Mucosa of rectum (tissue), 2 donors: ENCODE results near the gene SEC14L3.

Experiments used
- H3K27ac ChIP-seq, 2 donors: one replicate each; pipeline ENCODE4 v1.7.0; 2013; ENCODE audit warnings: inconsistent platforms in 2 of 2, low read depth in 2 of 2, low read length in 2 of 2
- H3K27me3 ChIP-seq, 2 donors: one replicate each; pipeline ENCODE4 v1.7.0; 2013; ENCODE audit warnings: low read length in 2 of 2; ENCODE audit not compliant: control insufficient read depth in 2 of 2, insufficient read depth in 2 of 2
- H3K36me3 ChIP-seq, 2 donors: one replicate each; pipeline ENCODE4 v1.7.0; 2013; ENCODE audit warnings: low read length in 2 of 2; ENCODE audit not compliant: control insufficient read depth in 2 of 2, insufficient read depth in 2 of 2
- H3K4me1 ChIP-seq, 2 donors: one replicate each; pipeline ENCODE4 v1.7.0; 2013; ENCODE audit warnings: low read length in 2 of 2, mild to moderate bottlenecking in 1 of 2; ENCODE audit not compliant: control insufficient read depth in 2 of 2, insufficient read depth in 2 of 2
- H3K4me3 ChIP-seq, 2 donors: one replicate each; pipeline ENCODE4 v1.7.0; 2013; ENCODE audit warnings: low read length in 2 of 2
- H3K9ac ChIP-seq, 2 donors: one replicate each; pipeline ENCODE4 v1.7.0; 2013; ENCODE audit warnings: low read length in 2 of 2, low read depth in 1 of 2, mild to moderate bottlenecking in 1 of 2
- H3K9me3 ChIP-seq, 2 donors: one replicate each; pipeline ENCODE4 v1.7.0; 2013; ENCODE audit warnings: low read length in 2 of 2; ENCODE audit not compliant: control insufficient read depth in 2 of 2
- donor health status: healthy.
- donor health status: Normal muscosa, but diverticular disease.

Gene SEC14L3

DNA sequence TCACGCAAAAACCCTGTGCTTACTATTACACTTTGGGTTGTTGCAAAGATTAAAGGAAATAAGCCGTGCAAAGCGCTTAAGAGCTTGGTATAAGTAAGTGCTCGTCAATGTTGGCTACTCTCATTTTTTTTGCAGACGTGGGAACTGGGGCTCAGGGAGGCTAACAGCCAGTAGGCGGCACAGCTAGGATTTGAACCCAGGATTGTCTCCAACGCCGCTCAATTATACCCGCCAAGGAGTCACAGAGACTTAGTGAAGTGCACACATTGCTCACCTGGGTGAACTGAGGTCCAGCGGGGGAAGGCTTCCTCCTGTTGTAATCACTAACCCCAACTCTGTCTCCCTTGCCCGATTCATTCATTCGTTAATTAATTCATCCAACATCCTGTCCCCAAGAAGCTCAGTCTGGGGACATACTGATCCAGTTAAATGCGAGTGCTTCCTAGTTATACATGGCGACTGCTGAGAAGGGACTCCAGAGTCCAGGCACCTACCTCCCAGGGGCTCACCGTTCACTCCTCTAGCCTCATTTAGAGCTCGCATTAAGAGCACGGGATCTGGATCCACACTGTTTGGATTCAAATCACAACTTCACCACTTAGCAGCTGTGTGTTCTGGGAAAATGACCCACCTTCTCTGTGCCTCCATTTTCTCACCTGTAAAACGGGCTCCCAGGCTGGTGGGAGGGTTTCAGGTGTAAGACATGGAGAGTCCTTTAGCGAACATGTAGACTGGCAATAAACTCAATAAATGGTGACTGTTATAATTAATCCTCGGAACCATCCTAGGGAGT, 47.1 kb downstream of the SEC14L3 start:
- no peaks in the 10 kb centered on the region for H3K27me3 ChIP-seq
- peak overlapping the region; percentile 74 to 89 for H3K9ac ChIP-seq
- H3K4me3 ChIP-seq, result peak overlapping the region; percentile 66 to 92
- H3K4me1 ChIP-seq, result peaks cover 43 to 44% of the 10 kb centered on the region in 2 donors
- peaks cover 0 to 8% of the 10 kb centered on the region in 2 donors for H3K36me3 ChIP-seq
- H3K27ac ChIP-seq, result peak overlapping the region; percentile 94 to 97
- H3K9me3 ChIP-seq, result no peaks in the 10 kb centered on the region

DNA sequence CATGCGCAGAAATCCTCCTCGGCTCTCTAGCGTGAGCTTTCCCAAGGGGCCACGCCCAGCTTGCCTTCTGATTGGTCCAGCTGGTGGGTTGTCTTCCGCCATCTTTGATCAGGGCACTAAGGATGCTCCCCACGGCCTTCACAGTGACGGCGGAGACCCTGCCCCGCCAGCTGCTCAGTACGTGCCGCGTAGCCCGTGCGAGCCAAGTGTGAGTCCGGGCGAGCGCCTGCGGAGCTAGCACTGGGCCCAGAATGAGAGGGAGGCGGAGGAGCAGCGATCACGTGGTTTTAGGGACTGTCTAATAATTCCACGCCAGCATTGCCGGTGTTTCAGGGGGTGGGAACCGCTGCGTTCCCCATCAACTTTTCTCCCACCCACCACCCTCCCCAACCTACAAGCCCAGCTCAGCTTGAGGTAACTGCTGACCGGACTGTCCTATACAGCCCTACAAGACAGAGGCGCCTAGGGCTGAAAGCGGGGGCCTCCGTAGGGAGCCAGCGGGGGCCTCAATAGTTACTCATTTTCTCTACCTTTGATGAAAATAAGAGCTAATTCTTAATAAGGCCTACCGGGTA, 47.8 kb downstream of the SEC14L3 start:
- H3K27me3 ChIP-seq, result no peaks in the 10 kb centered on the region
- peaks cover 43 to 44% of the 10 kb centered on the region in 2 donors for H3K4me1 ChIP-seq
- peaks cover 0 to 8% of the 10 kb centered on the region in 2 donors for H3K36me3 ChIP-seq
- peak overlapping the region; percentile 89 to 91 for H3K9ac ChIP-seq
- no peaks in the 10 kb centered on the region for H3K9me3 ChIP-seq
- H3K4me3 ChIP-seq, result peak overlapping the region; percentile 66 to 92
- H3K27ac ChIP-seq, result peak overlapping the region; percentile 94 to 97

DNA sequence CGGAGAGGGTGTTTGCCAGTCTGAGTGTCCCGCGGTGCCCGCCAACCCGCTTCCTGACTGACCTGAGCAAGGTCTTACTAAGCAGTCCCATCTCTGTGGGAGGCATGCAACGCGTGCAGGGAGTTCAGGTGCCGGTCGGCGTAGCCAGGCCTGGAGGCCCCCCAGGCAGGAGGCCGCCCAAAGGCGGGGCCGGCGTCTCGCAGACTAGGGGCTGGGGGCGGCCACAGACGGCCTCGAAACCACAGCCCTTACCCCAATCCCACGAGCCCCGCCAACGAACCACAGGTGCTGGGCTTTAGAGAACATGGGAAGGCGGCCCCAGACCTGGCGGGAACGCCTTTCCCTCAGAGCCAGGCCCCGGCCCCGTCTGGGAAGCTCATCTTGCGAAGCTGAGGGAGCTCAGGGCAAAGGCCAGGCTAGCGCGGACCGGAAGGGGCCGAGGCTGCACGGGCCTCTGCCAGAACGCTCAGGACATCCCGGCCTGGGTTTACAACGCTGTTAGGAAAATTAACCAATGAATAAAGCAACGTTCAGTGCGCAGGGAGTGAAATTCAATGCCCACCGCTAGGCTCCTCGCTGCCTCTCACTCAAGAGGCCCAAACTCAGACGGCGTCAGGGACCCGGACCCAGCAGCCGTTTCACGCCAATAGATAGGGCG, 48.4 kb downstream of the SEC14L3 start:
- peak overlapping the region; percentile 66 to 92 for H3K4me3 ChIP-seq
- H3K9ac ChIP-seq, result peak overlapping the region; percentile 89 to 91
- no peaks in the 10 kb centered on the region for H3K27me3 ChIP-seq
- H3K4me1 ChIP-seq, result peaks cover 43 to 44% of the 10 kb centered on the region in 2 donors
- H3K27ac ChIP-seq, result peak overlapping the region; percentile 94 to 97
- H3K36me3 ChIP-seq, result peaks cover 0 to 11% of the 10 kb centered on the region in 2 donors
- no peaks in the 10 kb centered on the region for H3K9me3 ChIP-seq

DNA sequence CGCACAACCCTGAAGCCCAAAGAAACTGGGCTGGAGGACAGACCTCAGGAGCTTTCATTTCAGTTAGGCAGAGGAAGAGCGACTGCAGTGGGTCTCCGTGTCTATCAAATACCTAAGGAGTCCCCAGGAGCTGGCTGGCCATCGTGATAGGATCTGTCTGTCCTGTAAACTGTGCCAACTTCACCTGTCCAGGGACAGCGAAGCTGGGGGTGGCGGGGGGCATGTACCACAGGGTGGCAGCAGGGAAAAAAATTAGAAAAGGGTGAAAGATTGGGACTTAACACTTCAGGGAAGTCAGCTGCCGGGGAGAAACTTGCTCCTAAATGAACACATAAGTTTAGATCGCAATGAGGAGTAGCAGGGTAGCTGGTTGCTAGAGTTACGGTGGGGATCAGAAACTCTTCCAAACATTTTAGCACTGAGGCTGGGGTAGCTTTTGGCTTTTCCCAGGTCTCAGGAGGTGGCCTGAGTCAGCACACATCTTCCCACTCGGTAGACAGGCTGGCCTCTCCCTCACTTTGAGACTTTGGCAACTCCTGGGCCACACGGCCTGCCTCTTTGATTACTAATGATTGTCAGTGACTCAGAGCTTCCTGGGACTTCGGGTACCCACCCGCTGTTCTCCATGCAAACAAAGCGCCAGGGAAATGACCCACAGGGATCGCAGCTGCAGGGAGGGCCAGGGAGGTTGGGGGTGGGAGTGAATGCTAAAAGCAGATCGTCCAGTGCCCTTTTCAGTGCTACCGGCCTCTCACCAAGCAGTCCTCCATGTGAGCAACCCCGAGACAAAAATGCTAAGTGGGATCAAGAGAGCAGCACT, 49.1 kb downstream of the SEC14L3 start:
- H3K36me3 ChIP-seq, result peaks cover 0 to 7% of the 10 kb centered on the region in 2 donors
- H3K4me1 ChIP-seq, result peaks cover 43 to 44% of the 10 kb centered on the region in 2 donors
- H3K27me3 ChIP-seq, result no peaks in the 10 kb centered on the region
- peak overlapping the region; percentile 89 to 91 for H3K9ac ChIP-seq
- H3K4me3 ChIP-seq, result peak overlapping the region; percentile 66 to 92
- H3K9me3 ChIP-seq, result no peaks in the 10 kb centered on the region
- peak overlapping the region; percentile 94 to 97 for H3K27ac ChIP-seq

DNA sequence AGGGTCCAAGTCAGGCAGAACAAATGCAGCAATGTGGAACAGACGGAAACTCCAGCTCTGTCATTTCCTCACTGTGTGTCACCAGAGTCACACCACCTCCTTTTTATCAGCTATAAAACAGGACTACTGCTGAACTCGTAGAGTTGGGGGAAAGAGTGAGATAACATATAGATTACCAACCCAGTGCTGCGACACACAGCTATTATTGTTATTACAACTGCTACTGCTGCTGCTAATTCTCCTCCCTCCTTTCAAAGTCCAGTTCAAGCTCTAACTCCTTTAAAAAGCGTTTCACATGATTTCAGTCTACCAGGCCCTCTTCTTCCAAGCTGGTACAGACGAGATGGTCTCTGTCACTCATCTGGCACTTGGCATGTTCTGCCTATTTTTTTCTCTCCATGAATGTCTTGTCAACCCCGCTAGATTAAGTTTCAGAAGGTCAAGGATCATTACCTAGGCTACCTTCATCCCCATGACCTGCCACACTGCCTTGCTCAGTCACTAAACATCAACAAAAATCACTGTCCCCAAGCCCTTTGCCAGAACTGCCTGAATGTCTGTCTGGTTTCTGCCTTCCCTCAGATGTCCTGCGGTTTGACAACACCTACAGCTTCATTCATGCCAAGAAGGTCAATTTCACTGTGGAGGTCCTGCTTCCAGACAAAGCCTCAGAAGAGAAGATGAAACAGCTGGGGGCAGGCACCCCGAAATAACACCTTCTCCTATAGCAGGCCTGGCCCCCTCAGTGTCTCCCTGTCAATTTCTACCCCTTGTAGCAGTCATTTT, 49.9 kb downstream of the SEC14L3 start:
- peak overlapping the region; percentile 94 to 97 for H3K27ac ChIP-seq
- no peak overlapping the region for H3K4me3 ChIP-seq
- H3K9me3 ChIP-seq, result no peaks in the 10 kb centered on the region
- peaks cover 0 to 11% of the 10 kb centered on the region in 2 donors for H3K36me3 ChIP-seq
- H3K27me3 ChIP-seq, result no peaks in the 10 kb centered on the region
- H3K9ac ChIP-seq, result peak overlapping the region; percentile 35 to 89
- H3K4me1 ChIP-seq, result peaks cover 43 to 48% of the 10 kb centered on the region in 2 donors

DNA sequence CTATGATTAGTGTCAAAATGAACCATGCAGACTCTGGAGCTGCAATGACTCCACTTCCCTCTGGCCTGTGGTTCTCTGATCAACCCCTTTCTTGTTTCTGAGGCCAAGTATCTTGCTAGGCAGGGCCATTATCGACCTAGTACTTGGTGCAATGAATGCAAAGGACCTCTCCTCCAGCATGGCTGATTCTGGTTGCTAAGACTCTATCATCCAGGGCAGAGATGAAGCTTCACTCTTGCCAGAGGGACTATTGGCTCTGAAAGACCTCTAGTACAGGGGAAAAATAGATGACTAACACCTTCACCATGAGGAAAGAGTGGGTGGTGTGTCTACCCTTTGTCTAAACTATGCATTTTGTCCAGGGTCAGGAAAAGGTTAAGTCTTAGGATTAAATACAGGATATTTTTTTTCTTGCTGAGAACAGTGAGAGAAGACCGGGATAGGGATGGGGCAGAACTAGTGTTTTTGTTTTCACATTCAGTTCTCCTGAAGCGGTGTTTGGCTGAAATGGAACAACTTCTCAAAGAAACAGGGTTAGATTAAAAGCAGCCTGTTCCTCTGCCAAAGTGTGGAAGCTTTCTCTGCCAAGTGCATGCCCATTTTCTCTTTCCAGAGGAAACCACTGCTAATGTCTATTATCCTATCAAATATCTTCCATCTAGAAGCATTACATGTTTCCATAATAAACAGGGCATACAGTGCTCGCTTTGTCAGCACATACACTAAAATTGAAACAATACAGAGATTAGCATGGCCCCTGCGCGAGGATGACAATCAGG, 51.3 kb downstream of the SEC14L3 start:
- H3K27me3 ChIP-seq, result no peaks in the 10 kb centered on the region
- H3K4me1 ChIP-seq, result peaks cover 31 to 50% of the 10 kb centered on the region in 2 donors
- H3K9ac ChIP-seq, result peak overlapping the region; percentile 28 to 48
- H3K4me3 ChIP-seq, result no peak overlapping the region
- no peaks in the 10 kb centered on the region for H3K9me3 ChIP-seq
- H3K36me3 ChIP-seq, result peaks cover 3 to 13% of the 10 kb centered on the region in 2 donors
- H3K27ac ChIP-seq, result no peak overlapping the region

DNA sequence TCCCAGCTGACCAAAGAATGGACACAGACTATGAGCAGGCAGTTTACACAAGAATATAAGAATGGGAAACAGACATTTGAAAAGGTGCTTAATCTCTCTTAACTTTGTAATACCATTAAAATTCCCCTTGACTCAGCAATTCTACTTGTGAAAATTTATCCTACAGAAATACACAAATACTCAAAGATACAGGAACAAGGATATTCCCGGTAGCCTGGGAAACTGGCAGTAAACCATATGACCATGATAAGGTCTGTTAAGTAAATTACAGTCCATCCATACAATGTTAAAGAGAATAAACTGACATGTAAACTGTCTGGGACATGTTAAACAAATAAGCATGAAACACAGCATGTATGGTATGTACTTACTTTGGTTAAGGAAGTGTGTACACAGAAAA, 55.0 kb downstream of the SEC14L3 start:
- Histone ChIP-seq H3K27ac (no peak overlapping the region), H3K9ac (no peak overlapping the region), H3K9me3 (no peaks in the 10 kb centered on the region), H3K27me3 (no peaks in the 10 kb centered on the region), H3K4me3 (no peak overlapping the region), H3K4me1 (peaks cover 6 to 22% of the 10 kb centered on the region in 2 donors), H3K36me3 (peaks cover 3 to 18% of the 10 kb centered on the region in 2 donors)

DNA sequence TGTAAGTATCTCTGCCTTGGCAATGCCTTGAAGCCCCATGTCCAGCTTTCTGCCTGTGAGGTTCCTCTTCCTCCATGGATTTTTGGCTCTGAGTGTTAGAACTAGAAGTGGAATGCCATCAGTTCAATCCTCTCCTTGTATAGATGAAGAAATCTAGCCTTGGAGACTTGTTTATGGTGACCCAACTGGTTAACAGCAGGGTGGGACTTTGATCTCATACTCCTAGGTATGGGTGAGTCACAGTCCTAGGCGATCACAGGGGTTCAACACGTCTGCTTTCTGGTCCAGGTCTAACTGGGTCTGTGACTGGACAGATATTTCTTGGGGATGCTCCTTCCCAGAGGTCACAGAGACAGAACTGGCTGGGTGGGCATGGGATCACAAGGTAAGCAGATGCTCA, 55.4 kb downstream of the SEC14L3 start:
- Histone ChIP-seq H3K9ac (no peak overlapping the region), H3K9me3 (no peaks in the 10 kb centered on the region), H3K36me3 (peaks cover 3 to 18% of the 10 kb centered on the region in 2 donors), H3K4me3 (no peak overlapping the region), H3K27me3 (no peaks in the 10 kb centered on the region), H3K4me1 (peaks cover 5 to 18% of the 10 kb centered on the region in 2 donors), H3K27ac (no peak overlapping the region)
